HG03064 (cell line): Measurements from ENCODE around the gene MYO3B.
"Not testable (repeated sequence)": the region's sequence is repeated elsewhere in the genome, so short reads cannot be mapped to it uniquely, and the experiment has no call there.

Experiments
- ATAC-seq: cut with Tn5 transposase; IDR thresholded peaks from one replicate; pipeline ENCODE4 v1.9.1; 2021; ENCODE audit warnings: low read depth; ENCODE audit not compliant: unreplicated experiment

MYO3B gene

DNA sequence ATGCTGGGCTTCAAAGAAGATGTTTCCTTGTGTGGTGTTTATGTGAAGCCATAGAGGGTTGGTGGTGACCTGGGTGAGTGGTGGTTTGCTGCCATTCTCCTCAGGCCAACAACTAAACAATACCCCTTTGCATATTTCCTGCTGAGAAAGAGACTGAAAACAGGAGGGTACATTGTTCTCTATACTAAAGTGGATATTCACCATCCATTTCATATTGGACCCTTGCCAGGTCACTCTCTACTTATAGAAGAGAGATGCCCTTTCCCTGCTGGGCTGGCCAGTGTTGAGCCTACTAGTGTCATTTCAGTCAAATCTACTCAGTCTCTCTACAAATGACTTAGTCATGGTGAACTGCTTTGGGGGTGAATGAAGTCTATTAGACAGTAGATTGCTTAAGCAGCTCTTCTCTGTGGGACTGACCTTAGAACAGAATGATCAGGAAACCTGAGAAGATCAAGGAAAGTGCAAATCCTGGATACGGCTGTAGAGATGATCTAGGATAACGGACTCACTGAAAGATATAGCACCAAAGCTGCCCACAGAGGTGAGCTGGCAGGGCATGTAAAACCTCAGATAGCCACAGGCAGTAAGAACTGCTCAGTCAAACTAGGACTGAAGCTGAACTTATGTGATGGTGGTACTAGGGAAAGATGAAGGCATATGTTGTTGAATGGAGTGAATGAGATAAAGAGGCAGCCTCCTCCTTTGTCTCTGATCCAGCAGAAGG lies 154.9 kb downstream of the MYO3B start:
- ATAC-seq = no peak

DNA sequence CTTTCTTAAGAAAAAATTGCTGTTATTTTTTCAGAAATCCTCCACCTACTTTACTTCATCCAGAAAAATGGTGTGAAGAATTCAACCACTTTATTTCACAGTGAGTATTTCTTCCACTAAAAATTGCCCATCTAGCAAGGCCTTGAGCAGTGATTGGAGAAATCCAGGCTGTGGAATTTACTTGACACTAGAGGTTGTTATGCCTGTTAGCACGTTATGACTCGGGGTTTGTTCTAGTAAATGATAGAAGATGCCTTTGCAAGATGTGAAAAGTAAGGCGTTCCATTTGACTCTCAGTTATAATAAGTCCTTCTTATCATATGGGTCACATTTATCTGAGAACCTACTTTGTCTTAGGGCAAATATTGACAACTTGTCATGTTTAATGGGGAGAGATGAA lies 157.4 kb downstream of the MYO3B start:
- no peak for ATAC-seq

DNA sequence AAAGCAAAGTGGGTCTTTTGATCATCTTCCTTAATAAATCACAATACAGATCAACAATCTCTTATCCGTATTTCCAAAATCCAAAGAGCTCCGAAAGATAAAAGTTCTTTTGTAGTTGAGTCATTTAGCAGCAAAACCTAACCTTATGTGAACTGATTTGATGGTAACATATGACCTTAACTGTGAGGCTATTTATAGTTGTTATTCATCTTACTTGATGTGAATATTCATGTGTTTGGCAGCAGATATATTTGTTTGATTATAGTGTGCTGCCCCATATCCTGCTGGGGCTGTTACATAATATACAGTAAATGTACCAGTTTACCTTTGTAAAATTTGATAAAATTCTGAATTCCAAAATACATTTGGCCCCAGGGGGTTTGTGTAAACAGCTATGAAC lies 158.5 kb downstream of the MYO3B start:
- ATAC-seq = no peak

- no peak for ATAC-seq
These were observed 159.0 kb downstream of the MYO3B start for GRCh38 chr2:170336916-170337315.

DNA sequence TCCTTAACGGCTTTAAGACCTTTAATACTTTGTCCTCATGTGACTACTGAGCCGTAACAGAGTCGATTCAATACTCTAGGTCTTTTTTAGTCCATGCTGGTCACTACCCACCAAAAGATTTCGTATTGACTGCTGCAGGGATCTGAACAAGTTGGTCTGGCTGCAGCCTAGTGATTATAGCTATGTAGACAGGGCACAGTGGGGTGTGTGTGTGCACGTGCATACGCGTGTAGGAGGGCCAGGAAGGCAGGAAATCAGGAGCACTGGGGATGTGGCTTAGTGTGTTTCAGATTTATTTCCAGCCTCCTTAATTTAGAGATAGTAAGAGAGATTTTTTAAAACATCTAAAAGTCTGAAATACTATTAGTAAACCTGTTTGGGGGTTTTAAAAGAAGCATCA lies 161.4 kb downstream of the MYO3B start:
- no peak for ATAC-seq

- no peak for ATAC-seq
These were observed 162.1 kb downstream of the MYO3B start for GRCh38 chr2:170339750-170340692.

DNA sequence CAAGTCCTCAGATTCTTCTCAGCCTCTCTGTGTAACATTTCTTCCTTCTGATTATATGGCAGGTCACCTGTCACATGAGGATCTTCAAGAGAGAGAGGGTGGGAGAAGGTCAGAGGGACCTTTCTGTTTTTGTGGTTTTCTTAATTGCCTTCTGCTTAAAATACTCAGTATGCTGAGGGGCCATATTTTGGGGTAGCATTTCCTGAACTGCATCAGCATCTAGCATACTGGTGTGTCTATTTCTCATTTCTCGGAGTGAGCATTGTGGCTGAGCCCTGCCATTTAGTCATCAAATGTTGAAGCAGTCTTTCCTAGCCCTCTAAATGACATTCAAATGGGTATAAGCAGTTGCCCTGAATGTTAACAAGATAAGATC lies 162.7 kb downstream of the MYO3B start:
- no peak for ATAC-seq

DNA sequence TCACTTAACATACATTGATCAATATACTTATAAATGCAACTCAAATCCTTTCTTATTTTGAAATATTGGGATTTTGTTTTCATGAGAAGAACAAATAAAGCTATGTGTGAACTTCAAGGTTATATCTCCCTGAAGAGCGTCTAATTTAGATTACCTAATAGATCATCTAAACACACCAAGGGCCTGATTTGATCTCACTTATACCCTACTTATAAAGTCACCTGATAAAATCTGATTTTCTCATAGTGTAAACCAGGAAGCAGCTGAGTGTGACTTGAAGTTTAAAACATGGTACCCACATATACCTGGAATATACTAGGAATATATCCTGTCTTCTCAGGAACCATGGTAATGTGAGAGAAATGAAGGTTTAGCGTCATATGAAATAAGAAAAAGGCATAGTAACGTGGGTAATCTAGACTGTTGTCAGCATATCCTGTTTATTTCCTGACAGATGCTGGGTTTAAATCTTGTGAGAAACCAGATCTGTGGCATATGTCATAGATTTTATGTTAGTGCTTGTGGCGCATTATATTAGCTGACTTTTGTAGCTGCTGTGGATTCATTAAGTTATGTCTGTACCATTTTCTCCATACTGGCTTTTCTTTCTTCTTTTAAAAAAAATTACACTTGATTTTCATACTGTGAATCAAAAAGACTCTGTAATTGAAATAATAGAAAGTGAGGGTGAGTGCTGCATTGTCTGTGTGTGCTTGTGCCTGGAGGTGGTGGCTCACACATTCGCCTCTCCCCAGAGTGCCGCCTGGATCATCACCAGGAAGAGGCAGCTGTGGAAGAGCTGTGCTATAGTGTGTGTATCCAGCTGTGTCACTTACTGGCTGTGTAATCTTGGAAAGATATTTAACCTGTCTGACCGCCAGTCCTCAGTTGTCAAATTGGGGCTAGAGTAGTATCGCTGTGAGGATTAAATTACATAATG lies 164.0 kb downstream of the MYO3B start:
- no peak for ATAC-seq

DNA sequence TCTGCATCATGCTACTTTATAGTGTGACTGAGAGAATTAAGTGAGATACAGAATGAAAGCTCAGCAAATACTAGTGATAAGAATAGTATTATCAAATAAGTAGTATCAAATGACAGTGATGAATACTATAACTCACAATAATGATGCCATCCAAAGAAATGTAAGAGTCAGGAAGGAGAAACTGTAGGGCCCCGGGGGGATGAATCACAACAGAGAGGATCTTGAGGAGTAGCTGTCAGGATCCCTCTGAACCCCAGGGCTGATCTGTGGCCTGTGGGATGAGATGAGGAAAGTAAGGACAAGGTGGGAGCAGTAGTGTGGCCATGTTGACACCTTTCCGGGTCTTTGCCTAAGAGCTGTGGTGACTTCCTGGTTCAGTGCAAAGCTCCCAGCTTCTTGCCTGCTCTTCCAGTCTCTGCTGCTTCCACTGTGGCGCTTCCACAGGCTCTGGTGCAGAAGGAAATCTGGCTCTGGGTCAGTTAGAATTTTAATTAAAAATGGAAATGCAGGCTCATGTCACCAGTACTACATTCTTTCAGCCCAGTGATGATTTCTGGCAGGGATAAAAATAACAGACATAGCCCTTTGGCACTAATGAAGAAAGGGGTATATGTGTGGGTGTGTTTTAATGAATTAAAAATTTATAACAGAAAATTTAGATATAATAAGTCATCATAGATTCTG lies 166.9 kb downstream of the MYO3B start:
- ATAC-seq = no peak

GRCh38 chr2:170345607-170346006 lies 167.7 kb downstream of the MYO3B start:
- ATAC-seq = no peak

- not testable (repeated sequence) for ATAC-seq
These were observed 171.3 kb downstream of the MYO3B start for GRCh38 chr2:170349269-170349668.

- no peak for ATAC-seq
These were observed 173.2 kb downstream of the MYO3B start for GRCh38 chr2:170350929-170351826.

DNA sequence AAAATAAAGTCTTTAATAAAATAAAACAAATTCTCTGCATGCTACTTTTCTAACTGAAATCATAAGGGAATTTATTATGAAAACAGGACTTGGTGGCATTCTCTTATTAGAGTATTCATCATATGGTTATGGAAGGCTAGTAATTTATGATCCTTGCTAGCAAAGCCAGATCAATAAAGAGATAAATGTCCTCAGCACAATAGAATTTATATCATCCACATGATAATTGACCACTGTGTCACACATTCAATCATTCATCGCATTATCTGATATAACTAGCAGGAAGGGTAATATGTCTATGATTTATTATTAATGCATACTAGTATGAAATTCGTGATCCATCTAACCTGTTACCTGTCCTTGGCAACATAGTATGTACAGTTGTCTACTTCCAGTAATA lies 175.8 kb downstream of the MYO3B start:
- ATAC-seq = no peak

GRCh38 chr2:170354388-170354787 lies 176.4 kb downstream of the MYO3B start:
- ATAC-seq = no peak

DNA sequence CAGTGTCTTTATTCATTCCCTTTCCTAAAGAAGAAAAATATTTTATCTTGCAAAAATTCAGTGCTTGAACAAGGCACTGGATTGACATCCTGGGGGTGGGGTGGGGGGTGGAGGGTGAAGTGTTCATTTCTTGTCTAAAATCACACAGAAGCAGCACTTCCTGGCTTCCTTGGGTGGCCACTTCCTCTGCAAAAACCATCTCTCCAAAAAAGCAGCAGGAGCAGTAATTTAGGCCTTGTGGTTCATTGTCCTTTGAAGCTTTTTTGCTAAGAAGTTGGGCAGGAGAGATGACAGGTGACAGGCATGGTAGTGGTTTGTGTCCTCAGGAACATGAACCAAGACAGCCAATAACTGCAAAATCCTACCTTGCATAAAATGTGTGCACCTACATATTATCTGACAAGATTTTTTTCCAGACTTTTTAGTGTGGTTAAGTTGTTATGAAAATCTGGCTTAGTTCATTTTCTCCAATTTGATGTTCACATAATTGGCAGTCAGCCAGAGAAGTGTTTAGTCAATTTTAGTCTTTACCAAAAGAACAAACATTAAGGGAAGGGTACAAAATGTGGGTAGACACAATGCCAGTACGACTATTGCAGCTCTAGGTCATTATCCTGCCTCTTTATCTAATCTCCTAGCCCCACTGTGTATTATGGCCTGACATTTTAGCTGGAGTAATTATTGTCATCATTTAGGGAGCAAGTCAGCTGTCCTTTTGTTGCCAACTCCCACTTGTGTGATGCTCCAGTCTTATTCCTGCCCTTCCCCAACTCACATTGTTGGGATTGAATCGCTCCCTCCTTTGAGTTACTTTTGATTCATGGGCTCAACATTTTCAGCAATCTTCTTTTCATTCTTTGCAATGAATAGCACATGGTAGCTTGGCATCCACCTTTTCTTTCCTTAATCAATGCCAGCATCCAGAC lies 177.2 kb downstream of the MYO3B start:
- no peak for ATAC-seq

- ATAC-seq = no peak
These were observed 181.5 kb downstream of the MYO3B start for GRCh38 chr2:170359466-170359865.

DNA sequence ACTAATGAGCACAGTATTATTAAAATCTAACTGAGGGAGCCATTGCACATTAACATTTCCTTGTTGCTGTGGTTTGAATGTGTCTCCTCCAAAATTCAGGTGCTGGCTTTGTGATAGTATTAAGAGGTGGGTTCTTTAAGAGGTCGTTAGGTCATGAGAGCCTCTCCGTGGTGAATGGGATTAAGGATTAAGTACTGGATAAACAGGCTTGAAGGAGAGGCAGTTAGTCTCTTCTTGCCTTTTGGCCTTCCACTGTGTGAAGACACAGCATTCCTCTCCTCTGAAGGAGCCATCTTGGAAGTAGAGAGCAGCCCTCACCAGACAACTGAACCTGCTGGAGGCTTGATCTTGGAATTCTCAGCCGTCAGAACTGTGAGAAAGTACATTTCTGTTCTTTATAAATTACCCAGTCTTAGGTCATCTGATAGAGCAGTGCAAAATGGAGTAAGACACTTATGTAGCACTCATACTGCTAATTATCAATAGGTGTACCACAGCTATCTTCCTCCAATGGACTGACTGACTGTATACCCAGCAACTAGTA lies 182.7 kb downstream of the MYO3B start:
- ATAC-seq = no peak
